ENCODE measurements around the gene RAD18.

DNA sequence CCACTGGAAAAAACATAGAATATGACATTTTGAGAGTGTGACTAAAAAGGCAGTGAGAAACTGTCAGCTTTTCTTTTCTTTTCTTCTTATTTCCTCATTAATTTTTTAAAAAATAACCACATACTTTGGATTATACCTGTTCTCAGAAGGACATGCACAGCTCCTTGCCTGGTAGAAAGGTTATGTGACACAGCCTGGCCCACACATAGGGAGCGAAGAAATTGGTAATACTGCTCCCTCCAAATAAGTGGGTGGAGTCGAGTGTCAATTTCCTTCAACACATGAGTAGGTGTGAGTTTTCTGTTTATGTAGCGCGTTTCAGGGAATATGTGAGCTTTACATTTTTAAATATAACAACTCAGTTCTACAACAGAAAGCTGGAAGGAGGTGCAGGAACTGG is 28.9 kb upstream of the RAD18 start:
- TF ChIP-seq POLR2A (IDR thresholded peaks at IDR 0.05) (no peak), EP300 (IDR thresholded peaks at IDR 0.05) (no peak)
- TF ChIP-seq, protein P1, sequence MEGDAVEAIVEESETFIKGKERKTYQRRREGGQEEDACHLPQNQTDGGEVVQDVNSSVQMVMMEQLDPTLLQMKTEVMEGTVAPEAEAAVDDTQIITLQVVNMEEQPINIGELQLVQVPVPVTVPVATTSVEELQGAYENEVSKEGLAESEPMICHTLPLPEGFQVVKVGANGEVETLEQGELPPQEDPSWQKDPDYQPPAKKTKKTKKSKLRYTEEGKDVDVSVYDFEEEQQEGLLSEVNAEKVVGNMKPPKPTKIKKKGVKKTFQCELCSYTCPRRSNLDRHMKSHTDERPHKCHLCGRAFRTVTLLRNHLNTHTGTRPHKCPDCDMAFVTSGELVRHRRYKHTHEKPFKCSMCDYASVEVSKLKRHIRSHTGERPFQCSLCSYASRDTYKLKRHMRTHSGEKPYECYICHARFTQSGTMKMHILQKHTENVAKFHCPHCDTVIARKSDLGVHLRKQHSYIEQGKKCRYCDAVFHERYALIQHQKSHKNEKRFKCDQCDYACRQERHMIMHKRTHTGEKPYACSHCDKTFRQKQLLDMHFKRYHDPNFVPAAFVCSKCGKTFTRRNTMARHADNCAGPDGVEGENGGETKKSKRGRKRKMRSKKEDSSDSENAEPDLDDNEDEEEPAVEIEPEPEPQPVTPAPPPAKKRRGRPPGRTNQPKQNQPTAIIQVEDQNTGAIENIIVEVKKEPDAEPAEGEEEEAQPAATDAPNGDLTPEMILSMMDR (IDR thresholded peaks at IDR 0.05), result no peak
